Mesothelial cell of epicardium (in vitro differentiated cells): ENCODE measurements around the gene FIBCD1. TPM values are rescaled to one million over a fixed set of nuclear protein-coding genes. Genes with fewer than 3 reads are reported as not detected.

Source experiments
- DNase-seq, 2 experiments: peaks; one replicate each; pipeline ENCODE4 v3.0.0; 2021; ENCODE audit warnings: low spot score in 2 of 2; ENCODE audit not compliant: unreplicated experiment in 2 of 2
- H3K27ac Mint-ChIP-seq: 2 replicates; pipeline ENCODE4 v1.8.0; 2021; ENCODE audit warnings: mixed read lengths
- H3K27me3 Mint-ChIP-seq: 2 replicates; pipeline ENCODE4 v1.8.0; 2021; ENCODE audit warnings: low read depth, mixed read lengths
- H3K36me3 Mint-ChIP-seq: 2 replicates; pipeline ENCODE4 v1.8.0; 2021; ENCODE audit warnings: mixed read lengths
- H3K4me1 Mint-ChIP-seq: 2 replicates; pipeline ENCODE4 v1.8.0; 2021; ENCODE audit warnings: mixed read lengths
- H3K4me3 Mint-ChIP-seq: 2 replicates; pipeline ENCODE4 v1.8.0; 2021; ENCODE audit warnings: mild to moderate bottlenecking, moderate library complexity, mixed read lengths
- H3K9me3 Mint-ChIP-seq: 2 replicates; pipeline ENCODE4 v1.8.0; 2021; ENCODE audit warnings: mixed read lengths
- CTCF ChIP-seq: fragments of 200-600 bp; sonication (generic); IDR thresholded peaks from one replicate; pipeline ENCODE4 v1.5.0; 2021; ENCODE audit warnings: antibody characterized with exemption; ENCODE audit not compliant: unreplicated experiment
- total RNA-seq: library from RNA; stranded (reverse); gene quantifications from 3 replicates; pipeline ENCODE4 v1.2.1, GENCODE V29; 2021

FIBCD1 gene
- total RNA-seq, 1 donor from 2014 or later, result 2.2 TPM

- Mint-ChIP-seq H3K27me3 (no peaks in the 10 kb centered on the region), H3K4me3 (no peak overlapping the region), H3K4me1 (peaks cover 18% of the 10 kb centered on the region), H3K36me3 (peaks cover 27% of the 10 kb centered on the region), H3K9me3 (no peaks in the 10 kb centered on the region), H3K27ac (peak overlapping the region; percentile 43)
- no peak for DNase-seq
- no peak for TF ChIP-seq CTCF
Measured at GRCh38 chr9:130867556-130867955, 71.5 kb downstream of the FIBCD1 start.

GRCh38 chr9:130866474-130866965, 72.5 kb downstream of the FIBCD1 start:
- peak in 1 of 2 experiments; percentile 74 for DNase-seq
- Mint-ChIP-seq H3K9me3 (no peaks in the 10 kb centered on the region), H3K4me1 (peaks cover 18% of the 10 kb centered on the region), H3K36me3 (peaks cover 19% of the 10 kb centered on the region), H3K27ac (peak overlapping the region; percentile 48), H3K27me3 (no peaks in the 10 kb centered on the region), H3K4me3 (no peak overlapping the region)
- TF ChIP-seq CTCF, result peak; percentile 85

DNA sequence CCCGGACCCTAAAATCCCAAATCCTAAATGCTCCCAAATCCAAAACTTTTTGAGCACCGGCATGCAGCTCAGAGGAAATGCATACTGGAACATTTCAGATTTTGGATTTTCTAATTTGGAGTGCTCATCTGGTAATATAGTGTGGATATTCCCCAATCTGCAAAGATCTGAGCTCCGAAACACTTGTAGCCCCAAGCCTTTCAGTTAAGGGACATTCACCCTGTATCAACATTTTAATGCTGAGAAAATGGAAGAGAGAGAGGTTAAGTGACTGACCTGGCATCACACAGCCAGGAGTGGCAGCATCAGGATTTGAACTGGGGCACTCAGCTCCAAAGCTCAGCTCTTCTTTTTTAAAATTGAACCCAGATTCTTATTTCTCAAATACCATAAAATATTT, 73.1 kb downstream of the FIBCD1 start:
- Mint-ChIP-seq H3K4me3 (no peak overlapping the region), H3K4me1 (peaks cover 22% of the 10 kb centered on the region), H3K27me3 (no peaks in the 10 kb centered on the region), H3K9me3 (no peaks in the 10 kb centered on the region), H3K36me3 (peaks cover 19% of the 10 kb centered on the region), H3K27ac (no peak overlapping the region)
- TF ChIP-seq CTCF, result no peak
- DNase-seq, result no peak

DNA sequence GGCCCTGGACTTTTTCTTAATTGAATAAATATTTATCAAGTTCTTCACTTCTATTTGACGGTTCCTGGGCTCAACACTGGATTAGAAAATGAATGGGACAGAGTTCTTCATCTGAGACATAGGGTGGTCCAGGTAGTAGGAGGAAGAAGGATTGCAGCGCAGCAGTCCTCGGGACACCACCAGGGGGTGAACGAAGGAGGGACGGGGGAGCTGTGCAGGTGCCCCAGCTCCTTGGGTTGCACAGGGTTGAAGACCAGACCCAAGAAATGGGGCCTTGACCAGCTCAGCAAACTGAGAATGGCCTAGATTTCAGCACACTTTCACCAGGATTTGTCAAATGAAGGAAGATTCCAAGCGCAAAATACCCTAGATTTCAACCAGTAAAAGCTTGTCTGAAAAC, 74.5 kb downstream of the FIBCD1 start:
- Mint-ChIP-seq H3K36me3 (peaks cover 17% of the 10 kb centered on the region), H3K4me3 (no peak overlapping the region), H3K27ac (no peak overlapping the region), H3K4me1 (peaks cover 32% of the 10 kb centered on the region), H3K27me3 (no peaks in the 10 kb centered on the region), H3K9me3 (no peaks in the 10 kb centered on the region)
- no peak for DNase-seq
- no peak for TF ChIP-seq CTCF

DNA sequence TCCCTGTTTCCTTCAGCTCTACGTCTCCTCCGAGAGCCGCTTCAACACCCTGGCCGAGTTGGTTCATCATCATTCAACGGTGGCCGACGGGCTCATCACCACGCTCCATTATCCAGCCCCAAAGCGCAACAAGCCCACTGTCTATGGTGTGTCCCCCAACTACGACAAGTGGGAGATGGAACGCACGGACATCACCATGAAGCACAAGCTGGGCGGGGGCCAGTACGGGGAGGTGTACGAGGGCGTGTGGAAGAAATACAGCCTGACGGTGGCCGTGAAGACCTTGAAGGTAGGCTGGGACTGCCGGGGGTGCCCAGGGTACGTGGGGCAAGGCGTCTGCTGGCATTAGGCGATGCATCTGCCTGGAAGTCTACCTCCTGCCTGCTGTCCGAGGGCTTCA, 76.3 kb downstream of the FIBCD1 start:
- Mint-ChIP-seq H3K36me3 (peaks cover 12% of the 10 kb centered on the region), H3K4me1 (peaks cover 31% of the 10 kb centered on the region), H3K9me3 (no peaks in the 10 kb centered on the region), H3K27ac (no peak overlapping the region), H3K4me3 (no peak overlapping the region), H3K27me3 (no peaks in the 10 kb centered on the region)
- TF ChIP-seq CTCF, result no peak
- no peak for DNase-seq

DNA sequence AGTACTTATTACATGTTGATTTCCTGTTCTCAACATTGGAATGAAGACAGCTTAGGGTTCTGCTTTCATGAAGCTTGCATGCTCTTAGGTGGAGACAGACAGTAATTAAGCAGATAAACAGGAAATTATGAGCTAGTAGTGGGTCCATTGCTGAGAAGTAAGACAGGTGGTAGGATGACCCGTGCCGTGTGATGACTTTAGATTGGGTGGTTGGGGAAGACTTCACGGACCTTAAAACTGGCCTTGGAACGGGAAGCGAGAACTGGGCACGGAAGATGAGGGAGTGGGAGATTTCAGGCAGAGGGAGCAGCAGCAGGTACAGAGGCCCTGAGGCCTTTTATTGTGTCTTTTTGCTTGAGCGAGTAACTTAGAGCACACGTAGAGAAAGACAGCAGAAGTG, 76.8 kb downstream of the FIBCD1 start:
- no peak overlapping the region for H3K27ac Mint-ChIP-seq

More for the DNA sequence above, 76.8 kb downstream of the FIBCD1 start:
- TF ChIP-seq CTCF, result no peak
- H3K36me3 Mint-ChIP-seq, result peaks cover 16% of the 10 kb centered on the region
- no peaks in the 10 kb centered on the region for H3K27me3 Mint-ChIP-seq
- no peak for DNase-seq
- peaks cover 31% of the 10 kb centered on the region for H3K4me1 Mint-ChIP-seq
- no peak overlapping the region for H3K4me3 Mint-ChIP-seq
- H3K9me3 Mint-ChIP-seq, result no peaks in the 10 kb centered on the region
